Jurkat, Clone E6-1 (cell line): ENCODE results near the gene KRR1. TPM values are rescaled to one million over a fixed set of nuclear protein-coding genes. Genes with fewer than 3 reads are reported as not detected.

ENCODE experiments used
- DNase-seq: peaks from one replicate; pipeline ENCODE4 v3.0.0-alpha.2; 2011; ENCODE audit warnings: low read depth, low spot score
- H3K4me3 ChIP-seq: 2 replicates; pipeline ENCODE4 v1.5.1; 2011; ENCODE audit warnings: mild to moderate bottlenecking, low read length, control low read depth, moderate library complexity
- polyA plus RNA-seq: library from polyadenylated mRNA; unstranded; fragments of >200 nt; gene quantifications from one replicate; pipeline ENCODE4 v1.2.1, GENCODE V29; 2012; ENCODE audit warnings: missing spikeins; ENCODE audit not compliant: insufficient read length, insufficient read depth

Gene KRR1
- polyA plus RNA-seq, result 87.3 TPM

GRCh38 chr12:75511116-75512048 is at the start of gene KRR1:
Gene KRR1 (minus strand): TSS chr12:75511609. CDS start chr12:75511597, 12 bp downstream.
- peak; percentile 99 for DNase-seq
- H3K4me3 ChIP-seq, result peak within 1 kb of the TSS; percentile 97

- no peak overlapping the region for H3K4me3 ChIP-seq
- DNase-seq, result no peak
Observed at GRCh38 chr12:75560167-75560566, 48.8 kb upstream of the KRR1 start.

- no peak for DNase-seq
- no peak overlapping the region for H3K4me3 ChIP-seq
Observed at GRCh38 chr12:75558287-75558686, 46.9 kb upstream of the KRR1 start.

- H3K4me3 ChIP-seq, result no peak overlapping the region
- no peak for DNase-seq
Observed at GRCh38 chr12:75556311-75556899, 45.0 kb upstream of the KRR1 start.

GRCh38 chr12:75554556-75554880 is 43.1 kb upstream of the KRR1 start:
- no peak overlapping the region for H3K4me3 ChIP-seq
- no peak for DNase-seq

- no peak for DNase-seq
Observed at GRCh38 chr12:75553836-75554555, 42.6 kb upstream of the KRR1 start.

GRCh38 chr12:75553398-75553797 is 42.0 kb upstream of the KRR1 start:
- no peak for DNase-seq

More at GRCh38 chr12:75553836-75554555, 42.6 kb upstream of the KRR1 start:
- no peak overlapping the region for H3K4me3 ChIP-seq

GRCh38 chr12:75551477-75551876 is 40.1 kb upstream of the KRR1 start:
- H3K4me3 ChIP-seq, result no peak overlapping the region

More at GRCh38 chr12:75553398-75553797, 42.0 kb upstream of the KRR1 start:
- no peak overlapping the region for H3K4me3 ChIP-seq

GRCh38 chr12:75550401-75551240 is 39.2 kb upstream of the KRR1 start:
- H3K4me3 ChIP-seq, result no peak overlapping the region
- no peak for DNase-seq

More at GRCh38 chr12:75551477-75551876, 40.1 kb upstream of the KRR1 start:
- no peak for DNase-seq

GRCh38 chr12:75549989-75550388 is 38.6 kb upstream of the KRR1 start:
- no peak overlapping the region for H3K4me3 ChIP-seq
- DNase-seq, result no peak

GRCh38 chr12:75548879-75549278 is 37.5 kb upstream of the KRR1 start:
- no peak for DNase-seq
- no peak overlapping the region for H3K4me3 ChIP-seq

- no peak overlapping the region for H3K4me3 ChIP-seq
- no peak for DNase-seq
Observed at GRCh38 chr12:75545636-75546035, 34.2 kb upstream of the KRR1 start.

GRCh38 chr12:75543529-75543928 is 32.1 kb upstream of the KRR1 start:
- DNase-seq, result no peak
- no peak overlapping the region for H3K4me3 ChIP-seq

- DNase-seq, result no peak
- no peak overlapping the region for H3K4me3 ChIP-seq
Observed at GRCh38 chr12:75542942-75543341, 31.5 kb upstream of the KRR1 start.

GRCh38 chr12:75539889-75540288 is 28.5 kb upstream of the KRR1 start:
- no peak for DNase-seq

GRCh38 chr12:75533239-75533638 is 21.8 kb upstream of the KRR1 start:
- DNase-seq, result no peak
- H3K4me3 ChIP-seq, result no peak overlapping the region

More at GRCh38 chr12:75539889-75540288, 28.5 kb upstream of the KRR1 start:
- H3K4me3 ChIP-seq, result no peak overlapping the region

GRCh38 chr12:75529826-75530225 is 18.4 kb upstream of the KRR1 start:
- no peak for DNase-seq
- no peak overlapping the region for H3K4me3 ChIP-seq

- no peak for DNase-seq
- no peak overlapping the region for H3K4me3 ChIP-seq
Observed at GRCh38 chr12:75529316-75529715, 17.9 kb upstream of the KRR1 start.

- no peak overlapping the region for H3K4me3 ChIP-seq
- no peak for DNase-seq
Observed at GRCh38 chr12:75528692-75529091, 17.3 kb upstream of the KRR1 start.
